ENCODE results near the gene PDE4C. TPM values are rescaled to one million over a fixed set of nuclear protein-coding genes. Genes with fewer than 3 reads are reported as not detected.

PDE4C gene
- total and polyA plus RNA-seq, 2 donors (not counting 1 experiment from before 2014, with no cell fraction given) = 0.35 to 2.0 TPM

DNA sequence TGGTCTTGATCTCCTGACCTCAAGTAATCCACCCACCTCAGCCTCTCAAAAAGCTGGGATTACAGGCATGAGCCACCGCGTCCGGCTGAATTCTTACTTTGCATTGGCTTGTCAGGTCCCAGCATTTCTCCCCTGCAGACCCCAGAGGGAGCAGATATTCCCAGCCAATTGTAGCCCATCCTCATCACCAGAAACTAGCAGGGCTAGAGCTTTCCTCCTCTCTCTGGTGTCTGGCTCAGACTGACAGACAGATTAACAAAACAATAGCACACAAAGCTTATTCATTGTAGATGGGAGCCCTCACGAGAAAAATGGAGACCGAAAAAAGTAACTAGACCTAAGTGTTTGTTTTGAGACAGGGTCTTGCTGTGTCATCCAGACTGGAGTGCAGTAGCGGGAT is 40.7 kb downstream of the PDE4C start:
- H3K36me3 ChIP-seq (ENCODE audit: control insufficient read depth, insufficient read depth, low read length) = no peaks in the 10 kb centered on the region
- no peaks in the 10 kb centered on the region for H3K9me3 ChIP-seq (ENCODE audit: control insufficient read depth, insufficient read depth, low read depth, low read length)
- H3K4me3 ChIP-seq (replicated peaks in 1 of 4; ENCODE audit: control extremely low read depth in 1 of 4, insufficient read depth in 1 of 4, low read depth in 3 of 4, low read length in 4 of 4) = no peak overlapping the region
- H3K79me2 ChIP-seq (ENCODE audit: control insufficient read depth, insufficient read depth, low read length) = no peaks in the 10 kb centered on the region
- DNase-seq (ENCODE audit: low read depth in 2 of 2) = no peak
- H2AFZ ChIP-seq (ENCODE audit: low read length) = no peak overlapping the region
- H3K27me3 ChIP-seq (ENCODE audit: control insufficient read depth, insufficient read depth, low read length) = no peaks in the 10 kb centered on the region
- no peak overlapping the region for H3K9ac ChIP-seq (ENCODE audit: insufficient read depth, low read length)
- no peak overlapping the region for H3K4me2 ChIP-seq (ENCODE audit: extremely low read depth, insufficient read depth, low read length)
- no peak for TF ChIP-seq EZH2 (IDR thresholded peaks at IDR 0.05; ENCODE audit: low read length, missing control alignments)
- TF ChIP-seq, protein P1, sequence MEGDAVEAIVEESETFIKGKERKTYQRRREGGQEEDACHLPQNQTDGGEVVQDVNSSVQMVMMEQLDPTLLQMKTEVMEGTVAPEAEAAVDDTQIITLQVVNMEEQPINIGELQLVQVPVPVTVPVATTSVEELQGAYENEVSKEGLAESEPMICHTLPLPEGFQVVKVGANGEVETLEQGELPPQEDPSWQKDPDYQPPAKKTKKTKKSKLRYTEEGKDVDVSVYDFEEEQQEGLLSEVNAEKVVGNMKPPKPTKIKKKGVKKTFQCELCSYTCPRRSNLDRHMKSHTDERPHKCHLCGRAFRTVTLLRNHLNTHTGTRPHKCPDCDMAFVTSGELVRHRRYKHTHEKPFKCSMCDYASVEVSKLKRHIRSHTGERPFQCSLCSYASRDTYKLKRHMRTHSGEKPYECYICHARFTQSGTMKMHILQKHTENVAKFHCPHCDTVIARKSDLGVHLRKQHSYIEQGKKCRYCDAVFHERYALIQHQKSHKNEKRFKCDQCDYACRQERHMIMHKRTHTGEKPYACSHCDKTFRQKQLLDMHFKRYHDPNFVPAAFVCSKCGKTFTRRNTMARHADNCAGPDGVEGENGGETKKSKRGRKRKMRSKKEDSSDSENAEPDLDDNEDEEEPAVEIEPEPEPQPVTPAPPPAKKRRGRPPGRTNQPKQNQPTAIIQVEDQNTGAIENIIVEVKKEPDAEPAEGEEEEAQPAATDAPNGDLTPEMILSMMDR (conservative IDR thresholded peaks at IDR 0.05 in 1 of 2, IDR thresholded peaks at IDR 0.05 in 1 of 2; ENCODE audit: low read depth in 1 of 2, low read length in 2 of 2) = no peak
- no peaks in the 10 kb centered on the region for H4K20me1 ChIP-seq (ENCODE audit: control insufficient read depth, extremely low read depth, insufficient read depth, low read length)
- H3K27ac ChIP-seq (ENCODE audit: insufficient read depth, low read length) = no peak overlapping the region
- no peaks in the 10 kb centered on the region for H3K4me1 ChIP-seq (ENCODE audit: control insufficient read depth, extremely low read depth, insufficient read depth, low read length)

DNA sequence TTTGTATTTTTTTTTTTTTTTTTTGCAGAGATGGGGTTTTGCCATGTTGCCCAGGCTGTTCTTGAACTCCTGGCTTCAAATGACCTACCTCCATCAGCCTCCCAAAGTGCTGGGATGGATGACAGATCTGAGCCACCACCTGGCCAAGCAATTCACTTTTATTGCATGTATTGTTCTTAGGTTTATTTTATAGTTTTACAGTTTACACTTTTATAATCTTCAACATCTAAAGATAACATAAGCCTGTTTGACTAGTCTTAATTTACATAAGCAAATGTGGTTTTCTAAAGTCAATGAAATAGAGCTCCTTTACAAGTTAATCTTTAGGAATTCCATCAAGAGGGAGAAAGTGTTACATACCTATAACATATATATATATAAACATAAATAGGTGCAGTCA is 42.7 kb downstream of the PDE4C start:
- Histone ChIP-seq H3K9ac (ENCODE audit: insufficient read depth, low read length) (no peak overlapping the region), H3K4me2 (ENCODE audit: extremely low read depth, insufficient read depth, low read length) (no peak overlapping the region), H2AFZ (ENCODE audit: low read length) (no peak overlapping the region), H3K9me3 (ENCODE audit: control insufficient read depth, insufficient read depth, low read depth, low read length) (no peaks in the 10 kb centered on the region), H3K4me3 (replicated peaks in 1 of 4; ENCODE audit: control extremely low read depth in 1 of 4, insufficient read depth in 1 of 4, low read depth in 3 of 4, low read length in 4 of 4) (no peak overlapping the region), H4K20me1 (ENCODE audit: control insufficient read depth, extremely low read depth, insufficient read depth, low read length) (no peaks in the 10 kb centered on the region), H3K36me3 (ENCODE audit: control insufficient read depth, insufficient read depth, low read length) (no peaks in the 10 kb centered on the region), H3K27me3 (ENCODE audit: control insufficient read depth, insufficient read depth, low read length) (no peaks in the 10 kb centered on the region), H3K79me2 (ENCODE audit: control insufficient read depth, insufficient read depth, low read length) (no peaks in the 10 kb centered on the region), H3K27ac (ENCODE audit: insufficient read depth, low read length) (no peak overlapping the region), H3K4me1 (ENCODE audit: control insufficient read depth, extremely low read depth, insufficient read depth, low read length) (no peaks in the 10 kb centered on the region)
- TF ChIP-seq, protein P1 (conservative IDR thresholded peaks at IDR 0.05 in 1 of 2, IDR thresholded peaks at IDR 0.05 in 1 of 2; ENCODE audit: low read depth in 1 of 2, low read length in 2 of 2) = no peak
- TF ChIP-seq EZH2 (IDR thresholded peaks at IDR 0.05; ENCODE audit: low read length, missing control alignments) = no peak
- DNase-seq (ENCODE audit: low read depth in 2 of 2) = no peak

DNA sequence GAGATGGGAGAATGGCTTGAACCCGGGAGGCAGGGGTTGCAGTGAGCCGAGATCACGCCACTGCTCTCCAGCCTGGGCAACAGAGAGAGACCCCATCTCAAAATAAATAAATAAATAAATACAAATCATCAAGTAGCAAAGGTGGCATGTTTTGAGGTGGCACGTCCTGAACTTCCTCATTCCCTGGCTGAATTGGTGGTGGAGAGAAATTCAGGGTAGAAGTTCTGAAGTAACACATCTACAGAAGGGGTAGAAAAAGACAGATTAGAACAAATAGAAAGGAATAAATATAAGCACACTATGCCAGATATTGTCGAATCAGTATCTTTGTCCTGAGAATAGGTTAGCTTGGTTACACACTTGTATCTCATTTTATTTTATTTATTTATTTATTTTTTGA is 46.3 kb downstream of the PDE4C start:
- Histone ChIP-seq H3K4me2 (ENCODE audit: extremely low read depth, insufficient read depth, low read length) (no peak overlapping the region), H3K27me3 (ENCODE audit: control insufficient read depth, insufficient read depth, low read length) (no peaks in the 10 kb centered on the region), H3K36me3 (ENCODE audit: control insufficient read depth, insufficient read depth, low read length) (no peaks in the 10 kb centered on the region)

More for the DNA sequence above, 46.3 kb downstream of the PDE4C start:
- Histone ChIP-seq H3K9me3 (ENCODE audit: control insufficient read depth, insufficient read depth, low read depth, low read length) (no peaks in the 10 kb centered on the region), H3K27ac (ENCODE audit: insufficient read depth, low read length) (no peak overlapping the region), H3K4me3 (replicated peaks in 1 of 4; ENCODE audit: control extremely low read depth in 1 of 4, insufficient read depth in 1 of 4, low read depth in 3 of 4, low read length in 4 of 4) (no peak overlapping the region), H3K9ac (ENCODE audit: insufficient read depth, low read length) (no peak overlapping the region), H2AFZ (ENCODE audit: low read length) (no peak overlapping the region), H4K20me1 (ENCODE audit: control insufficient read depth, extremely low read depth, insufficient read depth, low read length) (no peaks in the 10 kb centered on the region), H3K4me1 (ENCODE audit: control insufficient read depth, extremely low read depth, insufficient read depth, low read length) (no peaks in the 10 kb centered on the region), H3K79me2 (ENCODE audit: control insufficient read depth, insufficient read depth, low read length) (no peaks in the 10 kb centered on the region)
- DNase-seq (ENCODE audit: low read depth in 2 of 2) = no peak
- no peak for TF ChIP-seq EZH2 (IDR thresholded peaks at IDR 0.05; ENCODE audit: low read length, missing control alignments)

Data from fibroblast of lung (primary cell).